Fibroblast of the aortic adventitia (primary cell): ENCODE results near the gene GDF15. TPM values are rescaled to one million over a fixed set of nuclear protein-coding genes. Genes with fewer than 3 reads are reported as not detected.

Source experiments
- DNase-seq: peaks from one replicate; pipeline ENCODE4 v3.0.0-alpha.2; 2010; ENCODE audit warnings: low read depth
- H3K4me3 ChIP-seq: 2 replicates; pipeline ENCODE4 v1.5.1; 2011; ENCODE audit warnings: low read depth, mild to moderate bottlenecking, control low read depth, low read length, moderate library complexity
- CTCF ChIP-seq: IDR thresholded peaks from 2 replicates; pipeline ENCODE4 v1.5.1; 2011; ENCODE audit warnings: mild to moderate bottlenecking, low read length, control low read depth, inconsistent platforms; ENCODE audit not compliant: insufficient read depth
- total RNA-seq: library from RNA; depleted of rRNA; stranded (reverse); fragments of >200 nt; gene quantifications from 2 replicates; pipeline ENCODE4 v1.2.3, GENCODE V29; 2012; ENCODE audit warnings: low replicate concordance

The GDF15 gene, protein sequence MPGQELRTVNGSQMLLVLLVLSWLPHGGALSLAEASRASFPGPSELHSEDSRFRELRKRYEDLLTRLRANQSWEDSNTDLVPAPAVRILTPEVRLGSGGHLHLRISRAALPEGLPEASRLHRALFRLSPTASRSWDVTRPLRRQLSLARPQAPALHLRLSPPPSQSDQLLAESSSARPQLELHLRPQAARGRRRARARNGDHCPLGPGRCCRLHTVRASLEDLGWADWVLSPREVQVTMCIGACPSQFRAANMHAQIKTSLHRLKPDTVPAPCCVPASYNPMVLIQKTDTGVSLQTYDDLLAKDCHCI
- 23.8 and 27.6 TPM in 2 replicates for total RNA-seq

GRCh38 chr19:18385675-18386542 is at the start of gene GDF15:
GDF15 (plus strand) TSS chr19:18386158; CDS start chr19:18386190, 32 bp downstream.
- DNase-seq: peak; percentile 98
- H3K4me3 ChIP-seq: peak within 1 kb of the TSS; percentile 78
- peak; percentile 88 for TF ChIP-seq CTCF

DNA sequence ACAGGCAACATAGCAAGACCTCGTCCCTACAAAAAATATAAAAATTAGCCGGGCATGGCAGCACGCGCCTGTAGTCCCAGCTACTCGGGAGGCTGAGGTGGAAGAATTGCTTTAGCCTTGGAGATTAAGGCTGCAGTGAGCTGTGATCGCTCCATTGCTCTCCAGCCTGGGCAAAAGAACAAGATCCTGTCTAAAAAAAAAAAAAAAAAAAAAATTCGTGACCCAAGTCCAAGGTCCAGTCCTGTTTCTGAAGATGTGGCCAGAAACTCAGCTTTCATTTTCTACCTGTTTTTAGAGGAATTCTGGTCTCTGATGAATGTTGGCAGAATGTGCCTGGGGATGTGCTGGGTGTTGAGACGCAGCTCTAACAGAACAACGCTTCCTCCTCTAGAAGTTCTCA is 47.4 kb upstream of the GDF15 start:
- DNase-seq: peak; percentile 39
- TF ChIP-seq CTCF: no peak

GRCh38 chr19:18339723-18340122 is 46.2 kb upstream of the GDF15 start:
- TF ChIP-seq CTCF: peak; percentile 29
- no peak overlapping the region for H3K4me3 ChIP-seq
- peak; percentile 26 for DNase-seq

More for the DNA sequence above, 47.4 kb upstream of the GDF15 start:
- H3K4me3 ChIP-seq: no peak overlapping the region

DNA sequence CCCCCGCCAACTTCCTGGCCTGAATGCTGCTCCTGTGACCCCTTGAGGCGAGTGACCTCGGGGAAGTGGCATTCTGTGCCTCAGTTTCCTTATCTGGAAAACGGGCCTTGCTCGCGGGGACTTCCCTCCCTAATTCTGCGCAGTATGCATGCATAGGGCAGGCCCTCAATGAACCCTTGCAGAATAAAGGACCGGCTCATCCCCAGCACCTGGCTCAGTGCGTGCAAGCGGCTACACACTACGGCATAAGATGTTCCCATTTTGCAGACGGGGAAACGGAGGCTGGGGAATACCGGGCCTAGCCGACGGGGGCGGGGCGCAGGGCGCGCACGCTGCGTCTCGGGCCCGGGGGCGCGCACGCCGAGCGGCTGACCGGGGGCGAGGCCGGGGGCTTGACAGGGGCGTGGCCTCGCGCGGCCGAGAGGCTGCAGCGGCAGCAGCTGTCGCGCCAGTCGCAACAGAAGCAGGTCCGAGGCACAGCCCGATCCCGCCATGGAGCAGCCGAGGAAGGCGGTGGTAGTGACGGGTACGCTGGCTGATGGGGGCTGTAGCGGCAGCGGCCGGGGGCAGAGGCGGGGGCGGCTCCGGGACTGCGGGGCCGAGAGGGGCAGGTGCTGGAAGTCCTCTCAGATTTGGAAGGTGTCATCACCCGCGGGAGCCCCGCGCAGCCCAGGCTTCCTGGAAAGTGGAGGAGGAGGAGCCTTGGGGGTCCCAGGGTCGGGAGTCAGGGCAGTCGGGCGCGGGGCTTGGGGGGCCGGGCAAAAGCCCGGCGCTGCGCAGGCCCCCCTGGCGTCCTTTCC is 45.6 kb upstream of the GDF15 start, which contains the start of gene PGPEP1:
Gene PGPEP1, plus strand, starts transcription at position 409 of the 800 bp plus-strand sequence. Its CDS starts 84 bp downstream, at position 493.
- DNase-seq: peak; percentile 49
- TF ChIP-seq CTCF: no peak
- peak within 1 kb of the TSS; percentile 84 for H3K4me3 ChIP-seq

DNA sequence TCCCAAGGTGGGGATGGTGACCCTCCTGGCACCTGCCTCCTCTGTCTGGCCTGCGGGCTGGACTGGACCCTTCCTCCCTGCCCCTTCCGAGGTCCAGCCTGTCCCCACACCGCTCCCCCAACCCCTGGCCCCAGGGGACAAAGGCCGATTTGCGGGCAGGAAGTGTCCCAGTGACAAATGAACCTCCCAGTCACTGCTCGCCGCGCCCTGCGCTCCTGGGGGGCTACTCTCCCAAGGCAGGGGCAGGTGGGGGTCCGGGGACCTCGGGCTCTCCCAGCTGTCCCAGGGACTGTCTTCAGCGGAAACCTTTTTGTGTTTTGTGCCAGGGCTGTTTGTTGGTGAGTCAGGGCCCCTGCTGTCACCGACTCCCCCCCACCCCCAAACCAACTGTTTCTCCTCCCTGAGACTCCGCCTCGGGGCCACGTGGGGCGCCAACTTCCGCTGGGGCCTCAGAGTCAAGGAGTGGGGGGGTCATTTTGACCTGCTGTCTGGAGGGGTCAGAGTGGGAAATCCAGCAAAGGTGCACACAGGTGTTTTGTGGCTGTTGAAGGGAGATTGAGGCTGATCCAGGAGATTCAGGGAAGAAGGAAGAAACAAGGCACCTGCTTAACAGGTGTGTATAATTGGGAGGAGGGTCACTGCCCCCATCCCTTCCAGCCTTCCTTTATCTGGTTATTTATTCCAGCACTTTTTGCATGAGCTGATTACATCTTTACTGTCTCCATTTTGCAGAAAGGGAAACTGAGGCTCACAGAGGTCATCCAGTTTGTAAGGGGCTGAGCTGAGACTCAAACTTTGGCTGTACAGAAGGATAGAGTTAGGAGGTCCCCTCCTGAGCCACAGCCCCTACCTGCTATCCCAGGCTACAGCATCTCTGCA is 44.7 kb upstream of the GDF15 start:
- TF ChIP-seq CTCF: no peak
- peak; percentile 23 for DNase-seq
- peak overlapping the region; percentile 84 for H3K4me3 ChIP-seq
